Measurements from ENCODE around the gene LYRM7.
"Not testable (repeated sequence)": the region's sequence is repeated elsewhere in the genome, so short reads cannot be mapped to it uniquely, and the experiment has no call there.

Gene LYRM7

GRCh38 chr5:131171276-131171810 lies 599 bp downstream of the LYRM7 start:
- in situ Hi-C loops (cut with HindIII; ENCODE audit: low sequenced_read_pairs), result no loop called here

GRCh38 chr5:131180407-131180806 lies 9.7 kb downstream of the LYRM7 start:
- in situ Hi-C loops (cut with HindIII; ENCODE audit: low sequenced_read_pairs), result no loop called here

GRCh38 chr5:131182839-131183238 lies 12.1 kb downstream of the LYRM7 start:
- in situ Hi-C loops (cut with HindIII; ENCODE audit: low sequenced_read_pairs), result no loop called here

GRCh38 chr5:131185523-131186104 lies 14.9 kb downstream of the LYRM7 start:
- in situ Hi-C loops (cut with HindIII; ENCODE audit: low sequenced_read_pairs), result no loop called here

GRCh38 chr5:131186561-131187256 lies 16.0 kb downstream of the LYRM7 start:
- in situ Hi-C loops (cut with HindIII; ENCODE audit: low sequenced_read_pairs), result no loop called here

- in situ Hi-C loops (cut with HindIII; ENCODE audit: low sequenced_read_pairs), result no loop called here
Observed at GRCh38 chr5:131193106-131193505, 22.4 kb downstream of the LYRM7 start.

- in situ Hi-C loops (cut with HindIII; ENCODE audit: low sequenced_read_pairs), result not testable (repeated sequence)
Observed at GRCh38 chr5:131193897-131194296, 23.2 kb downstream of the LYRM7 start.

- in situ Hi-C loops (cut with HindIII; ENCODE audit: low sequenced_read_pairs), result no loop called here
Observed at GRCh38 chr5:131194725-131195124, 24.0 kb downstream of the LYRM7 start.

- in situ Hi-C loops (cut with HindIII; ENCODE audit: low sequenced_read_pairs), result no loop called here
Observed at GRCh38 chr5:131195696-131196095, 25.0 kb downstream of the LYRM7 start.

- in situ Hi-C loops (cut with HindIII; ENCODE audit: low sequenced_read_pairs), result no loop called here
Observed at GRCh38 chr5:131196331-131196730, 25.6 kb downstream of the LYRM7 start.

- in situ Hi-C loops (cut with HindIII; ENCODE audit: low sequenced_read_pairs), result no loop called here
Observed at GRCh38 chr5:131198625-131199024, 27.9 kb downstream of the LYRM7 start.

GRCh38 chr5:131200560-131200959 lies 29.8 kb downstream of the LYRM7 start:
- in situ Hi-C loops (cut with HindIII; ENCODE audit: low sequenced_read_pairs), result no loop called here

- in situ Hi-C loops (cut with HindIII; ENCODE audit: low sequenced_read_pairs), result no loop called here
Observed at GRCh38 chr5:131204964-131205363, 34.2 kb downstream of the LYRM7 start.

- in situ Hi-C loops (cut with HindIII; ENCODE audit: low sequenced_read_pairs), result no loop called here
Observed at GRCh38 chr5:131206061-131206460, 35.3 kb downstream of the LYRM7 start.

GRCh38 chr5:131206772-131207171 lies 36.0 kb downstream of the LYRM7 start:
- in situ Hi-C loops (cut with HindIII; ENCODE audit: low sequenced_read_pairs), result no loop called here

- in situ Hi-C loops (cut with HindIII; ENCODE audit: low sequenced_read_pairs), result no loop called here
Observed at GRCh38 chr5:131209175-131209505, 38.4 kb downstream of the LYRM7 start.

GRCh38 chr5:131209506-131210150 lies 38.9 kb downstream of the LYRM7 start:
- in situ Hi-C loops (cut with HindIII; ENCODE audit: low sequenced_read_pairs), result no loop called here

GRCh38 chr5:131210151-131210510 lies 39.4 kb downstream of the LYRM7 start:
- in situ Hi-C loops (cut with HindIII; ENCODE audit: low sequenced_read_pairs), result no loop called here

- in situ Hi-C loops (cut with HindIII; ENCODE audit: low sequenced_read_pairs), result no loop called here
Observed at GRCh38 chr5:131211669-131212068, 40.9 kb downstream of the LYRM7 start.

GRCh38 chr5:131212471-131213021 lies 41.8 kb downstream of the LYRM7 start:
- in situ Hi-C loops (cut with HindIII; ENCODE audit: low sequenced_read_pairs), result no loop called here

GRCh38 chr5:131214609-131215227 lies 44.0 kb downstream of the LYRM7 start:
- in situ Hi-C loops (cut with HindIII; ENCODE audit: low sequenced_read_pairs), result no loop called here
